ENCODE measurements around the gene DMXL1. TPM values are rescaled to one million over a fixed set of nuclear protein-coding genes. Genes with fewer than 3 reads are reported as not detected.

DMXL1 gene
- total RNA-seq, 6 experiments from 2014 or later, result 19.1 to 25.6 (median 22.9) TPM

DNA sequence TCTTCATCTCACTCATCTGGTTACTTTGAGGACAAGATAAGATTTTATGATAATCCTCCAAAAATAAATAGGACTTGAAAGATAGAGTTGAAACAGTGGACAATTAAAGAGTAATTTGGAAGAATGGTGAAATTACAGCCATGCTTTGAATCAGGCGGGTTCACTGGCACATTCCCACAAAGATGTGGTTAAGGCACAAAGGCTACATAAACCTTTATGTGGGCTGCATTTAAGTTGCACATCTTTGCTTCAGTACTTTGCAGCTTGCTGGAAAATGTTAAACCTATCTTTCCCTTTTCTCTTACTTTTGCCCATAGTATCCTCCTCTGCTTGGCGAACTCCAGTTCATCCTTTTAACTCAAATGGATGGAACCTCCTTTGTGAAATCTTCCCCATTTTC lies 192.8 kb downstream of the DMXL1 start:
- no peak for DNase-seq
- intact Hi-C loops (cut with DNase I), result no loop called here
- no peak overlapping the region for H3K4me3 ChIP-seq
- H3K36me3 ChIP-seq, result no peaks in the 10 kb centered on the region
- TF ChIP-seq, protein P1, sequence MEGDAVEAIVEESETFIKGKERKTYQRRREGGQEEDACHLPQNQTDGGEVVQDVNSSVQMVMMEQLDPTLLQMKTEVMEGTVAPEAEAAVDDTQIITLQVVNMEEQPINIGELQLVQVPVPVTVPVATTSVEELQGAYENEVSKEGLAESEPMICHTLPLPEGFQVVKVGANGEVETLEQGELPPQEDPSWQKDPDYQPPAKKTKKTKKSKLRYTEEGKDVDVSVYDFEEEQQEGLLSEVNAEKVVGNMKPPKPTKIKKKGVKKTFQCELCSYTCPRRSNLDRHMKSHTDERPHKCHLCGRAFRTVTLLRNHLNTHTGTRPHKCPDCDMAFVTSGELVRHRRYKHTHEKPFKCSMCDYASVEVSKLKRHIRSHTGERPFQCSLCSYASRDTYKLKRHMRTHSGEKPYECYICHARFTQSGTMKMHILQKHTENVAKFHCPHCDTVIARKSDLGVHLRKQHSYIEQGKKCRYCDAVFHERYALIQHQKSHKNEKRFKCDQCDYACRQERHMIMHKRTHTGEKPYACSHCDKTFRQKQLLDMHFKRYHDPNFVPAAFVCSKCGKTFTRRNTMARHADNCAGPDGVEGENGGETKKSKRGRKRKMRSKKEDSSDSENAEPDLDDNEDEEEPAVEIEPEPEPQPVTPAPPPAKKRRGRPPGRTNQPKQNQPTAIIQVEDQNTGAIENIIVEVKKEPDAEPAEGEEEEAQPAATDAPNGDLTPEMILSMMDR (IDR thresholded peaks at IDR 0.05), result no peak
- TF ChIP-seq POLR2A (IDR thresholded peaks at IDR 0.05), result no peak
- 93% methylated on average over 2 of the region's 2 CpGs for WGBS (ENCODE audit: insufficient coverage, low coverage, low lambda C conversion rate, missing lambda C conversion rate)
- H3K27ac ChIP-seq, result no peak overlapping the region
- no peaks in the 10 kb centered on the region for H3K27me3 ChIP-seq
- H3K9me3 ChIP-seq, result no peaks in the 10 kb centered on the region
- peaks cover 0 to 5% (median 0%) of the 10 kb centered on the region in 4 donors for H3K4me1 ChIP-seq
- ATAC-seq, result no peak

- 0% methylated on average over 1 of the region's 1 CpG for WGBS (ENCODE audit: insufficient coverage, low coverage, low lambda C conversion rate, missing lambda C conversion rate)
- Histone ChIP-seq H3K27ac (no peak overlapping the region), H3K36me3 (no peaks in the 10 kb centered on the region), H3K4me3 (no peak overlapping the region), H3K9me3 (no peaks in the 10 kb centered on the region), H3K4me1 (peaks cover 0 to 5% (median 0%) of the 10 kb centered on the region in 4 donors), H3K27me3 (no peaks in the 10 kb centered on the region)
- ATAC-seq, result no peak
- TF ChIP-seq POLR2A (IDR thresholded peaks at IDR 0.05), result no peak
- TF ChIP-seq, protein P1 (IDR thresholded peaks at IDR 0.05), result no peak
- DNase-seq, result no peak
- intact Hi-C loops (cut with DNase I), result no loop called here
These were observed 193.3 kb downstream of the DMXL1 start for GRCh38 chr5:119264186-119264585.

DNA sequence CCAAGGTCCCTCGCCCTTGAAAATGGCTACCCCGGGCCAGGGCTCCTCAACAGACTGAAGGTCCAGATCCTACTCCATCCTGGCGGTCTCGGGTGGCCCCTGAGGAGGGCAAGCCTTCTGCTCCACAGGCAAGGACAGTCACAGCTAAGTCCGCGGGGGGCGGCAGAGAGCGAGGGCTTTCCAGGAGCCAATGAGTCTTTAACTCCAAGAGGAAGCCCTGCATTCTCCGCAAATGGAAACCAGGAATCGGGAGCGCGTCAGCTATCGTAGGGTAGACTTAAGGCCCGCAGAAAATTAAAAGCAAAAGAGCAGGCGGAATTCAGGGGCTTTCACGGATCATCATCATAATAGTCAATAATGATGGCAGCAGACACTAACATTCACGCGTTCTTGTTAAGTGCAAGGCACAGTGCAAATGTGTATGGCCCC lies 197.1 kb downstream of the DMXL1 start:
- TF ChIP-seq, protein P1 (IDR thresholded peaks at IDR 0.05), result peak; percentile 9 to 58 (median 44)
- TF ChIP-seq POLR2A (IDR thresholded peaks at IDR 0.05), result no peak
- DNase-seq (peak; percentile 86 to 88 (median 88)), ATAC-seq (peak; percentile 72 to 85 (median 81))
- Histone ChIP-seq H3K4me3 (peak overlapping the region; percentile 48 to 77 (median 76)), H3K4me1 (peaks cover 0 to 5% (median 0%) of the 10 kb centered on the region in 4 donors), H3K27me3 (no peaks in the 10 kb centered on the region), H3K36me3 (no peaks in the 10 kb centered on the region), H3K27ac (peak overlapping the region; percentile 71 to 81 (median 77)), H3K9me3 (no peaks in the 10 kb centered on the region)
- WGBS (ENCODE audit: insufficient coverage, low coverage, low lambda C conversion rate, missing lambda C conversion rate), result 2% methylated on average over 18 of the region's 18 CpGs
- intact Hi-C loops (cut with DNase I), result no loop called here

- Histone ChIP-seq H3K4me3 (peak overlapping the region; percentile 48 to 77 (median 76)), H3K4me1 (peaks cover 0 to 5% (median 0%) of the 10 kb centered on the region in 4 donors), H3K36me3 (no peaks in the 10 kb centered on the region), H3K27ac (peak overlapping the region; percentile 75 to 81 (median 77)), H3K9me3 (no peaks in the 10 kb centered on the region), H3K27me3 (no peaks in the 10 kb centered on the region)
- 0% methylated on average over 25 of the region's 65 CpGs for WGBS (ENCODE audit: insufficient coverage, low coverage, low lambda C conversion rate, missing lambda C conversion rate)
- intact Hi-C loops (cut with DNase I), result no loop called here
- TF ChIP-seq, protein P1 (IDR thresholded peaks at IDR 0.05), result no peak
- TF ChIP-seq POLR2A (IDR thresholded peaks at IDR 0.05), result peak; percentile 95
- peak; percentile 99 to 100 (median 100) for DNase-seq
- peak; percentile 97 to 99 (median 98) for ATAC-seq
These were observed 197.6 kb downstream of the DMXL1 start for GRCh38 chr5:119268387-119269060.
